H1 (cell line): ENCODE results near the gene RNF26. TPM values are rescaled to one million over a fixed set of nuclear protein-coding genes. Genes with fewer than 3 reads are reported as not detected.
A peak's percentile ranks its signal among the peaks of the same experiment; 100 is the strongest.

ENCODE experiments used
- CTCF ChIA-PET: fragments of 300-600 bp; sonication (Branson Sonifier 250); formaldehyde crosslinking; loops from one replicate; lab custom pipeline; 2021; ENCODE audit not compliant: partially characterized antibody; lab: Charles Lee
- POLR2A ChIA-PET: fragments of 300-600 bp; sonication (Branson Sonifier 250); formaldehyde crosslinking; loops from one replicate; lab custom pipeline; 2021; ENCODE audit warnings: inconsistent platforms; ENCODE audit not compliant: partially characterized antibody; lab: Charles Lee
- DNase-seq, 2 experiments: peaks; one replicate each; pipeline versions ENCODE4 v3.0.0 to v3.0.0-alpha.2; 2010 to 2022; ENCODE audit warnings: low spot score in 2 of 2, low read depth in 1 of 2, mixed read lengths in 1 of 2
- FAIRE-seq: peaks from 2 replicates; lab custom pipeline; 2011; peaks lifted over from hg19 to GRCh38; lab: Jason Lieb, UNC
- H2AFZ ChIP-seq: 2 replicates; pipeline ENCODE4 v1.8.1; 2012; ENCODE audit warnings: low read length, inconsistent platforms
- H2AK5ac ChIP-seq: 2 replicates; pipeline ENCODE4 v1.6.1; 2013; ENCODE audit warnings: low read depth, low read length
- H2BK120ac ChIP-seq: replicated peaks from 2 replicates; pipeline ENCODE3; 2013; ENCODE audit warnings: low read depth, low read length, inconsistent platforms
- H2BK12ac ChIP-seq: 2 replicates; pipeline ENCODE4 v1.6.1; 2013; ENCODE audit warnings: low read depth, low read length
- H2BK15ac ChIP-seq: 2 replicates; pipeline ENCODE4 v1.6.1; 2013; ENCODE audit warnings: low read length
- H2BK20ac ChIP-seq: 2 replicates; pipeline ENCODE4 v1.6.1; 2013; ENCODE audit warnings: low read length
- H2BK5ac ChIP-seq: 2 replicates; pipeline ENCODE4 v1.6.1; 2013; ENCODE audit warnings: low read depth, low read length
- H3K14ac ChIP-seq: 2 replicates; pipeline ENCODE4 v1.6.1; 2013; ENCODE audit warnings: inconsistent platforms; ENCODE audit not compliant: insufficient read length
- H3K18ac ChIP-seq: 2 replicates; pipeline ENCODE4 v1.6.1; 2013; ENCODE audit warnings: low read length; ENCODE audit errors: extremely low read depth
- H3K23ac ChIP-seq: 2 replicates; pipeline ENCODE4 v1.6.1; 2013; ENCODE audit warnings: inconsistent platforms; ENCODE audit not compliant: insufficient read length
- H3K23me2 ChIP-seq: 2 replicates; pipeline ENCODE4 v1.6.1; 2013; ENCODE audit warnings: low read depth, low read length
- H3K27ac ChIP-seq: 2 replicates; pipeline ENCODE4 v1.6.1; 2011; ENCODE audit warnings: low read depth, low read length, inconsistent platforms
- H3K27me3 ChIP-seq, 4 experiments: replicated peaks in 1 of 4; 1 replicate in 1 of 4; 2 replicates in 3 of 4; pipeline versions ENCODE4 v1.6.1 to v1.8.1; 2011 to 2013; ENCODE audit warnings: low read length in 3 of 4, mild to moderate bottlenecking in 3 of 4, inconsistent platforms in 2 of 4, mixed read lengths in 2 of 4, moderate library complexity in 1 of 4; ENCODE audit not compliant: control insufficient read depth in 3 of 4, insufficient read depth in 3 of 4; ENCODE audit errors: extremely low read depth in 1 of 4
- H3K36me3 ChIP-seq, 4 experiments: 2 replicates each; pipeline versions ENCODE4 v1.6.1 to v1.8.1; 2011 to 2013; ENCODE audit warnings: mild to moderate bottlenecking in 4 of 4, low read length in 3 of 4, moderate library complexity in 2 of 4, control low read depth in 1 of 4, inconsistent platforms in 1 of 4; ENCODE audit not compliant: insufficient read depth in 4 of 4, control insufficient read depth in 2 of 4
- H3K4ac ChIP-seq: replicated peaks from 2 replicates; pipeline ENCODE3; 2013; ENCODE audit warnings: low read length, low read depth, mixed read lengths, inconsistent platforms; ENCODE audit not compliant: insufficient read length
- H3K4me1 ChIP-seq, 4 experiments: replicated peaks in 1 of 4; 1 replicate in 1 of 4; 2 replicates in 3 of 4; pipeline versions ENCODE4 v1.6.1 to v1.8.1; 2011 to 2013; ENCODE audit warnings: low read length in 3 of 4, inconsistent platforms in 2 of 4, mixed read lengths in 1 of 4; ENCODE audit not compliant: insufficient read depth in 4 of 4, control insufficient read depth in 3 of 4
- H3K4me2 ChIP-seq, 2 experiments: 2 replicates each; pipeline versions ENCODE4 v1.6.1 to v1.8.1; 2011 to 2013; ENCODE audit warnings: low read depth in 2 of 2, low read length in 2 of 2, control low read depth in 1 of 2, inconsistent platforms in 1 of 2, mild to moderate bottlenecking in 1 of 2; ENCODE audit not compliant: insufficient read depth in 1 of 2
- H3K4me3 ChIP-seq, 4 experiments: fragments of 200-600, 300-600 bp in 1 of 4; sonication (generic), shearing (Covaris generic), sonication (Bioruptor Twin) in 1 of 4; 2 replicates each; pipeline versions ENCODE4 v1.5.1 to v1.8.1; 2011 to 2016; ENCODE audit warnings: low read length in 4 of 4, low read depth in 3 of 4, control low read depth in 2 of 4, inconsistent platforms in 2 of 4, mild to moderate bottlenecking in 2 of 4, mixed read lengths in 1 of 4, moderate library complexity in 1 of 4; ENCODE audit not compliant: insufficient read depth in 2 of 4; ENCODE audit errors: extremely low read depth in 1 of 4
- H3K56ac ChIP-seq: replicated peaks from 2 replicates; pipeline ENCODE3; 2013; ENCODE audit warnings: low read depth, mild to moderate bottlenecking, mixed read lengths, low read length, inconsistent platforms; ENCODE audit not compliant: insufficient read length
- H3K79me1 ChIP-seq: 2 replicates; pipeline ENCODE4 v1.6.1; 2013; ENCODE audit warnings: low read depth, low read length, control low read depth
- H3K79me2 ChIP-seq, 2 experiments: 2 replicates each; pipeline versions ENCODE4 v1.6.1 to v1.8.1; 2012 to 2013; ENCODE audit warnings: low read length in 2 of 2, mild to moderate bottlenecking in 2 of 2, inconsistent platforms in 1 of 2; ENCODE audit not compliant: insufficient read depth in 2 of 2, control insufficient read depth in 1 of 2
- H3K9ac ChIP-seq, 4 experiments: replicated peaks in 1 of 4; 1 replicate in 1 of 4; 2 replicates in 3 of 4; pipeline versions ENCODE4 v1.6.1 to v1.8.1; 2011 to 2013; ENCODE audit warnings: low read depth in 3 of 4, low read length in 3 of 4, control low read depth in 2 of 4, mild to moderate bottlenecking in 2 of 4, moderate library complexity in 2 of 4, inconsistent platforms in 1 of 4; ENCODE audit errors: extremely low read depth in 1 of 4
- H3K9me3 ChIP-seq, 2 experiments: 2 replicates each; pipeline versions ENCODE4 v1.6.1 to v1.8.1; 2012 to 2013; ENCODE audit warnings: mild to moderate bottlenecking in 2 of 2, moderate library complexity in 2 of 2, control low read depth in 1 of 2, inconsistent platforms in 1 of 2, low read depth in 1 of 2, low read length in 1 of 2, mixed read lengths in 1 of 2; ENCODE audit not compliant: insufficient read depth in 2 of 2
- H4K20me1 ChIP-seq, 2 experiments: replicated peaks in 1 of 2; 2 replicates each; pipeline versions ENCODE3 to v1.8.1; 2011 to 2013; ENCODE audit warnings: inconsistent platforms in 2 of 2, low read length in 2 of 2, mild to moderate bottlenecking in 1 of 2; ENCODE audit not compliant: insufficient read depth in 2 of 2, control insufficient read depth in 1 of 2
- H4K5ac ChIP-seq: 2 replicates; pipeline ENCODE4 v1.6.1; 2013; ENCODE audit warnings: low read length, low read depth, mixed read lengths, inconsistent platforms; ENCODE audit not compliant: insufficient read length
- H4K8ac ChIP-seq: 2 replicates; pipeline ENCODE4 v1.8.0; 2013; ENCODE audit warnings: mild to moderate bottlenecking, moderate library complexity, low read length, inconsistent platforms; ENCODE audit not compliant: insufficient read depth; ENCODE audit errors: extremely low read depth
- H4K91ac ChIP-seq: replicated peaks from 2 replicates; pipeline ENCODE3; 2013; ENCODE audit warnings: low read length, mixed read lengths, inconsistent platforms; ENCODE audit not compliant: insufficient read length
- SP2 ChIP-seq: IDR thresholded peaks from 2 replicates; pipeline ENCODE4 v1.6.1; 2012; ENCODE audit warnings: mild to moderate bottlenecking, low read length, inconsistent platforms
- WGBS, 2 experiments: shearing (Covaris generic) in 1 of 2; methylation state at CpG; one replicate each; pipeline versions ENCODE4 v1.1.6 to v1.1.7; 2013 to 2015; ENCODE audit warnings: low lambda C conversion rate in 2 of 2, mixed read lengths in 2 of 2, inconsistent platforms in 1 of 2, low coverage in 1 of 2, missing lambda C conversion rate in 1 of 2; ENCODE audit not compliant: insufficient replicate concordance in 2 of 2, insufficient coverage in 1 of 2, insufficient read length in 1 of 2; ENCODE audit errors: extremely low coverage in 1 of 2, missing lambda C conversion rate in 1 of 2; 5-methylcytosine and 5-hydroxymethylcytosine counted together
- polyA plus RNA-seq, 7 experiments: library from polyadenylated mRNA; depleted of rRNA in 3 of 7; stranded (reverse) in 5 of 7; unstranded in 2 of 7; fragments of >200 nt in 5 of 7; fragments of 200-250 nt in 2 of 7; gene quantifications; 1 replicate in 5 of 7; 2 replicates in 1 of 7; 4 replicates in 1 of 7; pipeline versions ENCODE4 v1.2.1 to v1.2.3, GENCODE V29; 2011 to 2013; ENCODE audit warnings: missing spikeins in 2 of 7, mixed read lengths in 2 of 7
- total RNA-seq: library from RNA; stranded (reverse); fragmentation: NEBNext Ultra II Directional; extraction: Animal tissue kit (Norgen Biotek cat#: 25700); gene quantifications from 2 replicates; pipeline ENCODE4 v1.2.1, GENCODE V29; 2021

RNF26 gene
- total and polyA plus RNA-seq, 2 of the 8 experiments (the other 6 are each of a cell fraction or from before 2014, with no cell fraction given): 82.7 to 84.0 TPM

- H3K14ac ChIP-seq: no peak overlapping the region
Observed at GRCh38 chr11:119365071-119365591, 30.8 kb downstream of the RNF26 start.

More at GRCh38 chr11:119365071-119365591, 30.8 kb downstream of the RNF26 start:
- TF ChIP-seq SP2: no peak
- peaks cover 4% of the 10 kb centered on the region; the same call in 1 of the 2 replicates for H3K23me2 ChIP-seq
- no peaks in the 10 kb centered on the region for H3K79me2 ChIP-seq
- WGBS, 2 experiments: 77% methylated on average over 5 of the region's 6 CpGs; no CpG with 5 or more reads in 1 of the 2 experiments
- no peak overlapping the region for H3K4me3 ChIP-seq
- no peaks in the 10 kb centered on the region for H3K36me3 ChIP-seq
- H2AK5ac ChIP-seq: peak overlapping the region; percentile 48; the same call in 1 of the 2 replicates
- POLR2A ChIA-PET: interaction anchor here (0.9 to 1.7 kb wide), 4 partner anchors 9 to 52 kb away, joined by 3 to 7 read pairs (median 4); no protein-coding TSS in a partner anchor
- FAIRE-seq: no peak
- no peaks in the 10 kb centered on the region; a peak in 1 of 4 replicates for H3K9me3 ChIP-seq
- H2AFZ ChIP-seq: no peak overlapping the region
- no peak overlapping the region; a peak in 1 of 4 replicates for H3K4me2 ChIP-seq
- no peak overlapping the region for H2BK15ac ChIP-seq
- H2BK120ac ChIP-seq: no peak overlapping the region
- H3K79me1 ChIP-seq: no peaks in the 10 kb centered on the region; the same call in 1 of the 2 replicates
- peak overlapping the region; percentile 6 for H2BK12ac ChIP-seq
- DNase-seq: no peak
- peaks cover 4 to 22% of the 10 kb centered on the region in 2 experiments for H4K20me1 ChIP-seq
- H3K23ac ChIP-seq: no peak overlapping the region
- no peak overlapping the region for H4K91ac ChIP-seq
- no peak overlapping the region for H2BK5ac ChIP-seq
- H3K4ac ChIP-seq: no peak overlapping the region
- CTCF ChIA-PET: interaction anchor here (0.6 to 10.9 kb wide), 7 partner anchors 9 to 715 kb away, joined by 3 to 474 read pairs (median 4); partner anchors contain the start of gene USP2
- H2BK20ac ChIP-seq: no peak overlapping the region
- peaks cover 12 to 25% (median 23%) of the 10 kb centered on the region in 4 experiments for H3K4me1 ChIP-seq
- no peak overlapping the region for H4K8ac ChIP-seq
- no peak overlapping the region for H3K27ac ChIP-seq
- H3K18ac ChIP-seq: no peak overlapping the region
- no peak overlapping the region for H3K56ac ChIP-seq
- no peak overlapping the region for H3K9ac ChIP-seq
- peaks cover 18 to 37% (median 34%) of the 10 kb centered on the region in 4 experiments for H3K27me3 ChIP-seq
- no peak overlapping the region for H4K5ac ChIP-seq
